ENCODE measurements around the gene SLC15A1. TPM values are rescaled to one million over a fixed set of nuclear protein-coding genes. Genes with fewer than 3 reads are reported as not detected.

The SLC15A1 gene
- 10 to 100 TPM in 1 of 2 donors, 1 to 10 TPM in 1; 2.4 to 38.5 TPM for total RNA-seq

- peak within 1 kb of the TSS; percentile 42 for H3K4me3 ChIP-seq
- no peaks in the 10 kb centered on the region for H3K4me1 ChIP-seq
- TF ChIP-seq CTCF (IDR thresholded peaks at IDR 0.05), result no peak
- H3K9me3 ChIP-seq, result no peaks in the 10 kb centered on the region
- no peaks in the 10 kb centered on the region for H3K36me3 ChIP-seq
- no peak for DNase-seq
- intact Hi-C loops (cut with DNase I), result no loop called here
- no peak within 1 kb of the TSS for H3K27ac ChIP-seq
- peaks cover 24% of the 10 kb centered on the region for H3K27me3 ChIP-seq
- peak within 1 kb of the TSS in 1 of 2 donors; percentile 7 for H3K9ac ChIP-seq (ENCODE audit: low read depth in 2 of 2, low read length in 2 of 2)
Measured at GRCh38 chr13:98752467-98753290, at the start of gene SLC15A1. TSS of gene SLC15A1 (minus strand) at chr13:98752672. CDS start at chr13:98752598, 74 bp downstream.

- no peak overlapping the region for H3K27ac ChIP-seq
- no peak for DNase-seq
- peaks cover 3% of the 10 kb centered on the region for H3K36me3 ChIP-seq
- no peak overlapping the region for H3K4me3 ChIP-seq
- H3K9ac ChIP-seq (ENCODE audit: low read depth in 2 of 2, low read length in 2 of 2), result no peak overlapping the region
- intact Hi-C loops (cut with DNase I), result no loop called here
- no peaks in the 10 kb centered on the region for H3K9me3 ChIP-seq
- no peak for TF ChIP-seq CTCF (IDR thresholded peaks at IDR 0.05)
- H3K4me1 ChIP-seq, result no peaks in the 10 kb centered on the region
- no peaks in the 10 kb centered on the region for H3K27me3 ChIP-seq
Measured at GRCh38 chr13:98801626-98802418, 49.4 kb upstream of the SLC15A1 start.

- no peak for DNase-seq
- intact Hi-C loops (cut with DNase I), result no loop called here
- Histone ChIP-seq H3K27ac (no peak overlapping the region), H3K27me3 (no peaks in the 10 kb centered on the region), H3K36me3 (peaks cover 3% of the 10 kb centered on the region), H3K9ac (ENCODE audit: low read depth in 2 of 2, low read length in 2 of 2) (no peak overlapping the region), H3K4me1 (no peaks in the 10 kb centered on the region), H3K9me3 (no peaks in the 10 kb centered on the region), H3K4me3 (no peak overlapping the region)
- TF ChIP-seq CTCF (IDR thresholded peaks at IDR 0.05), result no peak
Measured at GRCh38 chr13:98800078-98800477, 47.6 kb upstream of the SLC15A1 start.

GRCh38 chr13:98798849-98799645, 46.6 kb upstream of the SLC15A1 start:
- H3K4me3 ChIP-seq, result no peak overlapping the region
- no peak overlapping the region for H3K27ac ChIP-seq
- no peak for TF ChIP-seq CTCF (IDR thresholded peaks at IDR 0.05)
- intact Hi-C loops (cut with DNase I), result no loop called here
- DNase-seq, result no peak
- H3K9ac ChIP-seq (ENCODE audit: low read depth in 2 of 2, low read length in 2 of 2), result no peak overlapping the region
- H3K9me3 ChIP-seq, result no peaks in the 10 kb centered on the region
- H3K4me1 ChIP-seq, result no peaks in the 10 kb centered on the region
- H3K27me3 ChIP-seq, result no peaks in the 10 kb centered on the region
- peaks cover 3% of the 10 kb centered on the region for H3K36me3 ChIP-seq

- H3K9me3 ChIP-seq, result no peaks in the 10 kb centered on the region
- no peak overlapping the region for H3K9ac ChIP-seq (ENCODE audit: low read depth in 2 of 2, low read length in 2 of 2)
- DNase-seq, result no peak
- no peak for TF ChIP-seq CTCF (IDR thresholded peaks at IDR 0.05)
- H3K4me1 ChIP-seq, result no peaks in the 10 kb centered on the region
- no peaks in the 10 kb centered on the region for H3K27me3 ChIP-seq
- peaks cover 3% of the 10 kb centered on the region for H3K36me3 ChIP-seq
- intact Hi-C loops (cut with DNase I), result no loop called here
- H3K4me3 ChIP-seq, result no peak overlapping the region
- H3K27ac ChIP-seq, result no peak overlapping the region
Measured at GRCh38 chr13:98797456-98797855, 45.0 kb upstream of the SLC15A1 start.

Measured in colonic mucosa (tissue), 4 donors.